GDM1 (cell line): Measurements from ENCODE around the gene PRAMEF15.
"Not testable (repeated sequence)": the region's sequence is repeated elsewhere in the genome, so short reads cannot be mapped to it uniquely, and the experiment has no call there.

Experiments used
- DNase-seq: peaks from one replicate; lab custom pipeline; 2025; lab: John Stamatoyannopoulos, UW

The PRAMEF15 gene

DNA sequence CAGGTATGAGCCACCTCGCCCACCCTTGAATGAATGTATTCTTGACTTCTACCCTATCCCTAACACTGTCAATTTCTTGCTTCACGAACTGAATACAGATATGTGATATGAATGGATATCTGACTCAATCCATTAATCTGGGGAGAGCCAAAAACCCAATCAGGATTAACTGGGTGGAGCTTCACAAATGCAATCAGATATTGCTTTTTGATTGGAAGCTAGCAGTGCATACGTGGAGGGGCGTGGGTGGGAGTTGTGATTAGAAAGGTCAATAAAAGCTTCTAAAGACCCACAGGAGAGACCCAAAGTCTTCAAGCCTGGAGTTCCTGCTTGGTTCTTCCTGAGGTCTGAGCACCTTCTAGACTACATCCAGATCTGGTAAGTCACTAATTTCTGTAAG, at the start of gene PRAMEF15:
PRAMEF15 (plus strand) TSS at position 301 of the 400 bp plus-strand sequence. CDS start 2,827 bp downstream, outside the sequence.
- not testable (repeated sequence) for DNase-seq

DNA sequence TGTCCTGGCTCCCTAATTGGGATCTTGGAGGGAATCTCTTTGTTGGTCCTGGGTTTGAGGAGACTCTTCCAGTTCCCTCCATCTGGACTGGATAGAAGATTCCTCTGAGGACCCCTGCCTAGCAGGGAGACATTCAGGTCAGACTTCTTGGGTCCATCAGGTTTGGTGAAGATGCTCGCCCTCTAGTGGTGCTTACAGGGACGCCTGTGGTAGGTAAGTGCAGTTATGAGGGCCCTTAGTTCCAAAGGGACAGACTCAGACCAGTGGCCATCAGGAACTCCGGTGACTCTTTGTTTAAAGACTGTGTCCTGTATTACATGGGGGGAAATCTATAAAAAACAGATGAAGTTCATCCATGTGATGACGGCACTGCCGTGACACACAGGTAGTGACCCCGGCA, 38.4 kb upstream of the PRAMEF15 start:
- not testable (repeated sequence) for DNase-seq

GRCh38 chr1:13279617-13280016, 35.8 kb upstream of the PRAMEF15 start:
- DNase-seq: not testable (repeated sequence)

- not testable (repeated sequence) for DNase-seq
Observed at GRCh38 chr1:13285037-13285436, 30.3 kb upstream of the PRAMEF15 start, which contains the start of gene PRAMEF8. Gene PRAMEF8, minus strand, starts transcription at chr1:13285137. Its CDS starts 1,046 bp downstream, at chr1:13284091.

- DNase-seq: not testable (repeated sequence)
Observed at GRCh38 chr1:13289030-13289429, 26.4 kb upstream of the PRAMEF15 start.

DNA sequence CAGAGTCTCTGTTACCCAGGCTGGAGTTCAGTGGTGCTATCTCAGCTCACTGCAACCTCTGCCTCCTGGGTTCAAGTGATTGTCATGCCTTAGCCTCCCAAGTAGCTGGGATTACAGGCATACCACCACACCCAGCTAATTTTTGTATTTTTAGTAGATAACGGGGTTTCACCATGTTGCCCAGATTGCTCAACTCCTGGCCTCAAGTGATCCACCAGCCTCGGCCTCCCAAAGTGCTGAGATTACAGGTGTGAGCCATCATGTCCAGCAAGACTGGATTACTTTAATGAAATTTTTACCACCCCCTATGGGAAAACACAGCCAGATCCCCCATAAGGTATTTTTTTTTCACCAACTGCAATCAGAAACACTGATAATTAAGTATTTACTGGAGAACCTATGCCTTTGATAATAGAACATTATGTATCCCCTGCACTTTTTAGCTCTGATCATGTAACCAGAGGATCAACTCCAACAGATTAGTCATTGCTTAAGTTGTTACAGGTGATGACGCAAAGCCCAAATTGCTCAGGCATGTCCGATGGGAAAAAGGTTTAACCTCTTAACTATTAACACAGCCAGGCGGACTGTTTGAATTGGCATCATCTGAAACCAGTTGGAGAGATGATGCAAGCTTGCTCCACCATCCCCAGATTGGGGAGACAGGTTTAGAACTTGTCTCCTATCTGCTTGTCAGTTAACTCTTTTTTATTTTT, 18.0 kb upstream of the PRAMEF15 start:
- not testable (repeated sequence) for DNase-seq

DNA sequence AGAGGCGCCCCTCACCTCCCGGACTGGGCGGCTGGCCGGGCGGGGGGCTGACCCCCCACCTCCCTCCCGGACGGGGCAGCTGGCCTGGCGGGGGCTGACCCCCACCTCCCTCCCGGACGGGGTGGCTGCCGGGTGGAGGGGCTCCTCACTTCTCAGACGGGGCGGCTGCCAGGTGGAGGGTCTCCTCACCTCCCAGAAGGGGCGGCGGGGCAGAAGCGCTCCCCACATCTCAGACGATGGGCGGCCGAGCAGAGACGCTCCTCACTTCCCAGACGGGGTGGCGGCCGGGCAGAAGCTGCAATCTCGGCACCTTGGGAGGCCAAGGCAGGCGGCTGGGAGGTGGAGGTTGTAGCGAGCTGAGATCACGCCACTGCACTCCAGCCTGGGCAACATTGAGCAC, 16.7 kb upstream of the PRAMEF15 start:
- not testable (repeated sequence) for DNase-seq

DNA sequence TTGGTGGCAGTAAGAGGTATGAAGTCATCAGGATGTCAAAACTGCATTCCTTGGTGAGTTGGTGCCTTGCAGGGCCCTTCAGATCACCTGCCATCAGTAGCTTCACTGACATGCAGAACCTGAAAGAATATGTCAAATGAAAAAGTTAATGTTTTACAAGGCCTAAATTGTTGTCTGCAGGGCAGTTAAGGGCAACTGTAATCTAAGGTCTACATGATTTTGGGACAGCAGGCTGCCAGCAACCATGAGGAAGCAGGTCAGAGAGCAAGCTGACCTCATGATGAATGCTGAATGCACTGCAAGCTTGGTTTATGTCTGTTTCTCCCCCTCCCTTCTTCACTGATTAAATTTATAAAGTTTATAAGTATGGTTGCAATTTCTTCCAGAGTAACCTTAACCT, 13.2 kb upstream of the PRAMEF15 start:
- not testable (repeated sequence) for DNase-seq

GRCh38 chr1:13303239-13303638, 12.1 kb upstream of the PRAMEF15 start, which contains the start of gene PRAMEF33:
Gene PRAMEF33, plus strand, starts transcription at chr1:13303539. Its CDS starts 2,416 bp downstream, at chr1:13305955.
- not testable (repeated sequence) for DNase-seq

- not testable (repeated sequence) for DNase-seq
Observed at GRCh38 chr1:13342496-13342895, 27.1 kb downstream of the PRAMEF15 start.

DNA sequence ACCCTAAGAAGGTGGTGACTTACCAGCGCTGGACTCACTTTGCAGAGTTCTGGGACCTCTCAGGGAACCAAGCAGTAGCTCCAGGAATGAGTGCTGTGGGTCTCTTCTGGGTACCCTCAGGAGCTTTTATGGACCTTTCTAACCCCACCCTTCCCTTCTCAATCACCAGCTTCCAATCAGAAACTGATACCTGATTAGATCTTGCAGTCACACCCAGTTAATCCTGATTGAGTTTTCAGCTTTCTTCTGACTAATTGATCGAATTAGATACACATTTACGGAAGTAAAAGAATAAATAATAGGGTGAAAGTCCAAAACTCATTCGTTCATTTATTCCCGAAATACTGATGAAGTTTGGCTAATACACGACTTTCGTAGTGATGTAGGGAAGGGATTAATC, 31.7 kb downstream of the PRAMEF15 start, which contains the start of gene PRAMEF14:
PRAMEF14 (minus strand) TSS at position 101 of the 400 bp plus-strand sequence. CDS start 1,820 bp downstream, outside the sequence.
- DNase-seq: not testable (repeated sequence)

DNA sequence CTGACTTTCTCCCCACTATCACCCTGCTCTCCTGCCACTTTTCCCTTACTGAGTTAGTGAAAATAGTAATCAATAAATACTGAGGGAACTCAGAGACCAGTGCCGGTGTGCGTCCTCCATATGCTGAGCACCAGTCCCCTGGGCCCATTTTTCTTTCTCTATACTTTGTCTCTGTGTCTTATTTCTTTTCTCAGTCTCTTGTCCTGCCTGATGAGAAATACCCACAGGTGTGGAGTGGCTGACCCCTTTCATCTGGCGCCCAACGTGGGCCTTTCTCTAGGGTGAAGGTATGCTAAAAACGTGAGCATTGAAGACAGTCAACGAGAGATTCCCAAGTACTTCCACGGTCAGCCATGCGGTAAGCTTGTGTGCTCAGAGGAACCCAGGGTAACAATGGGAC, 38.1 kb downstream of the PRAMEF15 start:
- DNase-seq: not testable (repeated sequence)

DNA sequence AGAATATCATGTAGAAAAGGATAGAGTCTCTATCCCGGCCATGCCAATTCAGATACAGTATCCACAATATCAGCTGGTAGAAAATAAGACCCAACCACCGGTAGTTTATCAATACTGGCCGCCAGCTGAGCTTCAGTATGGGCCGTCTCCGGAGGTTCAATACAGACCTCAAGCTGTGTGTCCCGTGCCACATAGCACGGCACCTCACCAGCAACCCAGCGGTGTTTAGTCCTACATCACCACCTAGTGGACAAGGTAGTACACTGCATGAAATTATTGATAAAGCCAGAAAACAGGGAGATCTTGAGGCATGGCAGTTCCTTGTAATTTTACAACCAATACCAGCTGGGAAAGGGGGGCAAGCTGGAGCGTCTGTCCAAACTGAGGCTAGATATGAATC, 39.1 kb downstream of the PRAMEF15 start:
- not testable (repeated sequence) for DNase-seq

DNA sequence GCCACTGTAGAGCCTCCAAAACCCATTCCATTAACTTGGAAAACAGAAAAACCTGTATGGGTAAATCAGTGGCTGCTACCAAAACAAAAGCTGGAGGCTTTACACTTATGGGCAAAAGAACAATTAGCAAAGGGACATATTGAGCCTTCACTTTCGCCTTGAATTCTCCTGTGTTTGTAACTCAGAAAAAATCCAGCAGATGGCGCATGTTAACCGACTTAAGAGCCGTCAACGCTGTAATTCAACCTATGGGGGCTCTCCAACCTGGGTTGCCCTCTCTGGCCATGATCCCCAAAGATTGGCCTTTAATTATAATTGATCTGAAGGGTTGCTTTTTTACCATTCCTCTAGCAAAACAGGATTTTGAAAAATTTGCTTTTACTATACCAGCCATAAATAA, 41.4 kb downstream of the PRAMEF15 start:
- peak; percentile 20 for DNase-seq

GRCh38 chr1:13362364-13362763, 47.0 kb downstream of the PRAMEF15 start:
- not testable (repeated sequence) for DNase-seq

DNA sequence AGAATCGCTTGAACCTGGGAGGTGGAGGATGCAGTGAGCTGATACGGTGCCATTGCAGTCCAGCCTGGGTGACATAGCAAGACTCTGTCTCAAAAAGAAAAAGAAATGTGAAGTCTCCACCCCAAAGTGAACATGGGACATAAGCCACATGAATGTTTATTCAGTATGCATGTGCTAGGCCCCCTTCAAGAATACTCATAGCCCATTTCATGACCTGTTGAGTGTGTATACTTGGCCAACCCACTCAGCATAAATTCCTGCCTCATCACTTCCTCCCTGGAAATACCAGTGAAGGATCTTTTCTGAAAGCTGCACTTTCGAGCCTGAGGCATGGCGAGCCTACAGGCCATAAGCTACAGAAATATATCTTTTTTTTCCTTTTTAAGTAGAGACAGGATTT, 49.5 kb downstream of the PRAMEF15 start:
- DNase-seq: not testable (repeated sequence)

GRCh38 chr1:13366536-13366935, 51.2 kb downstream of the PRAMEF15 start:
- not testable (repeated sequence) for DNase-seq

DNA sequence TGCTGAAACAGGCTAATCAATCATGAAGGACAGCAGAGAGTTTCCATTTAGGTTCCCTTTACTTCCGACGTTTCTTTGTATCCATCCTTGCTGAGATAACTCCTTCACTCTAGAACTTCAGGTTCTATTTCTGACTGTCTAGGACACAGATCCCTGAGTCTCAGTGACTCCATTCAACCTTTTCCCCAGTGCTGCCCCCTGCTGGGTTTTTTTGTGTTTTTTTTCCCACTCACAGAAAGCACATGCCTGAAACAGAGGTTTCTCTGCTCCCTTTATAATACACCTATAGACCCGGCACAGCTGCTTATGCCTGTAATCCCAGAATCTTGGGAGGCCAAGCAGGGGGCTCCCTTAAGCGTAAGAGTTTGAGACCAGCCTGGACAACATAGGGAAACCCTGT, 53.2 kb downstream of the PRAMEF15 start:
- not testable (repeated sequence) for DNase-seq
